Brain microvascular endothelial cell (primary cell): ENCODE measurements around the gene FBXW7.

Source experiments
- DNase-seq: peaks from one replicate; pipeline ENCODE4 v3.0.0-alpha.2; 2020
- H3K27ac ChIP-seq: fragments of 250-450 bp; sonication (Bioruptor Pico); 2 replicates; pipeline ENCODE4 v1.5.1; 2020; ENCODE audit warnings: mild to moderate bottlenecking, moderate library complexity
- H3K27me3 ChIP-seq: fragments of 250-450 bp; sonication (Bioruptor Pico); replicated peaks from 2 replicates; pipeline ENCODE4 v1.5.1; 2020; ENCODE audit warnings: mild to moderate bottlenecking
- H3K36me3 ChIP-seq: fragments of 250-450 bp; sonication (Bioruptor Pico); replicated peaks from 2 replicates; pipeline ENCODE4 v1.5.1; 2020; ENCODE audit warnings: mild to moderate bottlenecking
- H3K4me3 ChIP-seq: 2 replicates; pipeline ENCODE4 v1.5.1; 2011; ENCODE audit warnings: low read depth, mild to moderate bottlenecking, control low read depth, low read length, moderate library complexity
- in situ Hi-C: cut with HindIII; loops from 2 replicates; pipeline ENCODE4 v1.10.0; 2017; ENCODE audit warnings: low sequenced_read_pairs, low pct_ligation_motif_present
- TF ChIP-seq, protein P1 (sequence below): IDR thresholded peaks from 2 replicates; pipeline ENCODE4 v1.5.1; 2011; ENCODE audit warnings: low read depth, mild to moderate bottlenecking, moderate library complexity, low read length, control low read depth, inconsistent platforms; ENCODE audit errors: missing control alignments

The FBXW7 gene

DNA sequence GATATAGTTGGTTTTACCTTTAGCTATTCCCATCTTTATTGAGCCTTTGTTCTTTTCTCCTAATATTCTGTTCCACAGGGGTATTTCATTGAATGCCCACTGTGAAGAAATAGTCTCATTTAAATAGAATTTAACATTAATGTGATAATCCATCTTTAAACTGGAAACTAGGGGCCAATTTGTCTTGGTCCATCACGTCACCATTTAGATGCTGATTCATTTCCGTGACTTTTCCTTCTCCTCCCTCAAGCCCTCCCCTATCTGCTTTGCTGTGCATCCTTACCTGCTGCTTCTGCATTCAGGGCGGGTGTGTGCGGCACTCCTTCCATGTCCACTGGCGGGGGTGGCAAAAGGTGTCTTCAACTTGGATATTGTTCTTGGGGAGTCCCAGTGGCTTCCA lies 241.1 kb downstream of the FBXW7 start:
- no peak for DNase-seq
- Histone ChIP-seq H3K27ac (no peak overlapping the region), H3K36me3 (no peaks in the 10 kb centered on the region), H3K27me3 (no peaks in the 10 kb centered on the region), H3K4me3 (no peak overlapping the region)
- in situ Hi-C loops = no loop called here
- TF ChIP-seq, protein P1, sequence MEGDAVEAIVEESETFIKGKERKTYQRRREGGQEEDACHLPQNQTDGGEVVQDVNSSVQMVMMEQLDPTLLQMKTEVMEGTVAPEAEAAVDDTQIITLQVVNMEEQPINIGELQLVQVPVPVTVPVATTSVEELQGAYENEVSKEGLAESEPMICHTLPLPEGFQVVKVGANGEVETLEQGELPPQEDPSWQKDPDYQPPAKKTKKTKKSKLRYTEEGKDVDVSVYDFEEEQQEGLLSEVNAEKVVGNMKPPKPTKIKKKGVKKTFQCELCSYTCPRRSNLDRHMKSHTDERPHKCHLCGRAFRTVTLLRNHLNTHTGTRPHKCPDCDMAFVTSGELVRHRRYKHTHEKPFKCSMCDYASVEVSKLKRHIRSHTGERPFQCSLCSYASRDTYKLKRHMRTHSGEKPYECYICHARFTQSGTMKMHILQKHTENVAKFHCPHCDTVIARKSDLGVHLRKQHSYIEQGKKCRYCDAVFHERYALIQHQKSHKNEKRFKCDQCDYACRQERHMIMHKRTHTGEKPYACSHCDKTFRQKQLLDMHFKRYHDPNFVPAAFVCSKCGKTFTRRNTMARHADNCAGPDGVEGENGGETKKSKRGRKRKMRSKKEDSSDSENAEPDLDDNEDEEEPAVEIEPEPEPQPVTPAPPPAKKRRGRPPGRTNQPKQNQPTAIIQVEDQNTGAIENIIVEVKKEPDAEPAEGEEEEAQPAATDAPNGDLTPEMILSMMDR = no peak

DNA sequence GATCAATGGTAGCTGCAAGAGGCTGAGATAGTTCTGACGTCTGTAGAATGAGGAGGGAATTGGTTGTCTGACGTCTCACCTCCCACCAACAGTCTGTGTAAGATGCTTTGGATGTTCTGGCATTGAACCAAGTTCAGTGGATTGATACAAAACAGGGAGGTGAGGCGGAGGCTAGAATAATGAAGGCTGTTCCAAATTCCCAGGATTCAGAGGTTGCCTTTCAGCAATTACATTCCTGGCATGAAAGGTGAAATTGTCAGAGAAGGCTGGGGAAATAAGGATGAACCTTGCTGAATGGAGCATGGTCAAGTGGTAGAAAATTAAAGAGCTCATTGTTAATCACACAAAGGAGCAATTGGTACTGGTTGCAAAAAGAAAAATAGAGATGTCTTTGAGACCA lies 241.6 kb downstream of the FBXW7 start:
- H3K4me3 ChIP-seq = no peak overlapping the region
- no peak overlapping the region for H3K27ac ChIP-seq
- no peaks in the 10 kb centered on the region for H3K36me3 ChIP-seq
- no peaks in the 10 kb centered on the region for H3K27me3 ChIP-seq
- no peak for DNase-seq
- TF ChIP-seq, protein P1 = no peak
- in situ Hi-C loops = no loop called here

- Histone ChIP-seq H3K27me3 (no peaks in the 10 kb centered on the region), H3K4me3 (no peak overlapping the region), H3K27ac (no peak overlapping the region), H3K36me3 (no peaks in the 10 kb centered on the region)
- DNase-seq = no peak
- in situ Hi-C loops = no loop called here
- TF ChIP-seq, protein P1 = no peak
Measured at GRCh38 chr4:152293527-152293926, 242.4 kb downstream of the FBXW7 start.

GRCh38 chr4:152290366-152290921 lies 245.4 kb downstream of the FBXW7 start:
- H3K27me3 ChIP-seq = no peaks in the 10 kb centered on the region
- TF ChIP-seq, protein P1 = no peak
- H3K4me3 ChIP-seq = no peak overlapping the region
- no peaks in the 10 kb centered on the region for H3K36me3 ChIP-seq
- DNase-seq = no peak
- in situ Hi-C loops = no loop called here
- no peak overlapping the region for H3K27ac ChIP-seq

DNA sequence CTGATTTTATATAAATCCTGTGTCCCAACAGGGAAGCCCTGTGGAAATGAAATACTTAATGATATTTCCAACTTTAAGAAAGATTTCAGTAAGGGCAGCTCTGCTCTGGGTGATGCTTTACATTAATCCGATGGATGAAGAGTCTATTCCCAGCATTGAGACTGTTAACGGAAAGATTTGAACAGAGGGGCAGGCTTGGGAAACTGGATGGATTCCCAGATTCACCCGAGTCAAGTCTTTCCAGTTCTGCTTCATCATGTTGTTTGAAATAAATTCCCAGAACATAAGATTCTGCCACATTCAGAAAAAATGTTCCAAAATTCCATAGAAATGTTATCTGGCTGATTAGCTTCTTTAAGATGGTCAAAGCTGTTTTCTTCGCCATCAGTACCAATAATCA lies 246.0 kb downstream of the FBXW7 start:
- no peak for DNase-seq
- Histone ChIP-seq H3K27me3 (no peaks in the 10 kb centered on the region), H3K27ac (no peak overlapping the region), H3K4me3 (no peak overlapping the region), H3K36me3 (no peaks in the 10 kb centered on the region)
- TF ChIP-seq, protein P1 = no peak
- in situ Hi-C loops = no loop called here

- no peak overlapping the region for H3K27ac ChIP-seq
- DNase-seq = no peak
- H3K27me3 ChIP-seq = no peaks in the 10 kb centered on the region
- TF ChIP-seq, protein P1 = no peak
- no peak overlapping the region for H3K4me3 ChIP-seq
- in situ Hi-C loops = no loop called here
- no peaks in the 10 kb centered on the region for H3K36me3 ChIP-seq
Measured at GRCh38 chr4:152289541-152289940, 246.4 kb downstream of the FBXW7 start.
